ENCODE results near the gene GABRB2.

Gene GABRB2

DNA sequence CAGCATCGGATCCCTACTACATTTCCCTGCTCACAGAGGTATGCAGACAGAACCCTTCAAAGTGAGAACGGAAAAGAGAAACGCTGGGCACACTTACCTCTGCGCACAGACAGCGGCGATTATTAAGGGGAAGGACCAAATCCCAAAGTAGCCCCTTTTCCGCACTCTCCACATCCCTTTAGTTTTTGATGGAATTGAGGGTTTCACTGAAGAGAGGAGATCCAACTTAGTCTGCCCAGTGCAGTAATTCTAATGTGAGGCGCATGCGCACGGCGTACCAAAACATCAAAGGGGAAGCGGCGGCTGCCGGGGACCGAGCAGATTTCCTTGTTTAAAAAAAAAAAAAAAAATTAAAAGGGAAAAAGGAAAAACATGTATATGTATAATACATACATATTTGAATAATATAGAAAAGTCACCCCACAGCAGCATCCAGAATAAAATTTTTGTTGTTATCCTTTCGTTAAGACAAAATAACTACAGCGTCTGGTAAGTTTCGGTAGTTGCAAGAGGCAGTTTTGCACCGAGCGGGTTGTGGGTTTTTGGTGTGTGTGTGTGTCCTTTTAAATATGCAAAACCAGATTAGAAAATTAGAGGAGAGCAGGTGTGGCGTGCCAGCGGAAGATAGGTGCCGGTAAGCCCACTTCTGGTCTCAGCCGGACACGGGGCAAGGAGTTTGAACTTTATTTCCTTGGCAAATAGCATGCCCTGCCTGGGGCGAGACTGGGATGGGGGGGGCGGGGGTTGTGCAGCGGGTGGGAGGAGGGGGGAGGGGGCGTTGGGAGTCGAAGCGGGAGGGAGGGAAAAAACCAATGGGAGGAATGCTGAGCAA, at the start of gene GABRB2:
Gene GABRB2, minus strand, starts transcription at position 256 of the 832 bp plus-strand sequence. Its CDS starts 82 bp downstream, at position 174.
- Mint-ChIP-seq H3K4me1 (peaks cover 26% of the 10 kb centered on the region), H3K36me3 (ENCODE audit: low read depth) (no peaks in the 10 kb centered on the region), H3K27ac (no peak within 1 kb of the TSS), H3K27me3 (ENCODE audit: low read depth) (peaks cover 88% of the 10 kb centered on the region), H3K4me3 (peak within 1 kb of the TSS; percentile 79 to 94 (median 92)), H3K9me3 (peaks cover under 1% of the 10 kb centered on the region)
- TF ChIP-seq, protein P1, sequence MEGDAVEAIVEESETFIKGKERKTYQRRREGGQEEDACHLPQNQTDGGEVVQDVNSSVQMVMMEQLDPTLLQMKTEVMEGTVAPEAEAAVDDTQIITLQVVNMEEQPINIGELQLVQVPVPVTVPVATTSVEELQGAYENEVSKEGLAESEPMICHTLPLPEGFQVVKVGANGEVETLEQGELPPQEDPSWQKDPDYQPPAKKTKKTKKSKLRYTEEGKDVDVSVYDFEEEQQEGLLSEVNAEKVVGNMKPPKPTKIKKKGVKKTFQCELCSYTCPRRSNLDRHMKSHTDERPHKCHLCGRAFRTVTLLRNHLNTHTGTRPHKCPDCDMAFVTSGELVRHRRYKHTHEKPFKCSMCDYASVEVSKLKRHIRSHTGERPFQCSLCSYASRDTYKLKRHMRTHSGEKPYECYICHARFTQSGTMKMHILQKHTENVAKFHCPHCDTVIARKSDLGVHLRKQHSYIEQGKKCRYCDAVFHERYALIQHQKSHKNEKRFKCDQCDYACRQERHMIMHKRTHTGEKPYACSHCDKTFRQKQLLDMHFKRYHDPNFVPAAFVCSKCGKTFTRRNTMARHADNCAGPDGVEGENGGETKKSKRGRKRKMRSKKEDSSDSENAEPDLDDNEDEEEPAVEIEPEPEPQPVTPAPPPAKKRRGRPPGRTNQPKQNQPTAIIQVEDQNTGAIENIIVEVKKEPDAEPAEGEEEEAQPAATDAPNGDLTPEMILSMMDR (IDR thresholded peaks at IDR 0.05; ENCODE audit: unreplicated experiment in 3 of 3): no peak

DNA sequence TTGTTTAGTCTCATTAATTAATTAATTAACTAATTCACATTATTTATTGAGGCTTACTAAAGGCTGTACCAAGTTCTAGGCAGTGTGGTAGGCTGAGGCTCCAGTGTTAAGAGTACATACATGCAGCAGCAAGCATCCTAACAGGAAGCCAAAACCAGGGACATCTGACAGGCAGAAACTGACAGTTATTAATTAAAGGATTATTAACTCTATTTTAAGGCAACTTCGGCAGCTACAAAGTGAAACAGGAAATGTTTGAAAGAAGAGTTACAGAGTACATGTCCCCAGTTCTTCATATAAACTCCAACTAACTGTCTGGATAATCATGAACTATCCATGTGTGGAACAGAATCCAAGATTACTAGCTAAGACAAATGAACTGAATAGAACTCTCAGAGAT, 39.3 kb upstream of the GABRB2 start:
- Mint-ChIP-seq H3K9me3 (peaks cover 3% of the 10 kb centered on the region), H3K4me3 (no peak overlapping the region), H3K4me1 (no peaks in the 10 kb centered on the region), H3K27me3 (ENCODE audit: low read depth) (no peaks in the 10 kb centered on the region), H3K36me3 (ENCODE audit: low read depth) (no peaks in the 10 kb centered on the region), H3K27ac (no peak overlapping the region)
- TF ChIP-seq, protein P1 (IDR thresholded peaks at IDR 0.05; ENCODE audit: unreplicated experiment in 3 of 3): no peak

DNA sequence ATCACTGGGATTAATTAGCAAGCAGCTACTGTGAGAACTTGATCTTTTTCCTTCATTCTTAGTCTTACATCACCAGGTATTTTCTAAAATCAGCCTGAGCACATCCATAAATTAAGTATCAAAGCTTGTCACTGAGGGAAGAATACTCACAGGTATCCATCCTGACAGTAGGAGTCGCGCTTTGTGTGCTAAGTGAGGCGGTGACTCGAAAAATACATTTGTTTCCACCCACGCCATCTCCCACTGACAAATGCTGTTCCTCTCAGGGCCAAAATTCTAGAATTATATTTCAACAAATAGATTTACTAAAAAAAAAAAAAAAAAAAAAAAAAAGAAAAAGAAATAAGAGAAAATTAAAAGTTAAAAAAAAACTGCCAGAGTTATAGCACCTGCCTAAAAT, 34.1 kb upstream of the GABRB2 start:
- no peaks in the 10 kb centered on the region for H3K9me3 Mint-ChIP-seq
- no peaks in the 10 kb centered on the region for H3K36me3 Mint-ChIP-seq (ENCODE audit: low read depth)
- H3K27me3 Mint-ChIP-seq (ENCODE audit: low read depth): no peaks in the 10 kb centered on the region
- H3K4me1 Mint-ChIP-seq: no peaks in the 10 kb centered on the region
- TF ChIP-seq, protein P1 (IDR thresholded peaks at IDR 0.05; ENCODE audit: unreplicated experiment in 3 of 3): no peak
- no peak overlapping the region for H3K27ac Mint-ChIP-seq
- no peak overlapping the region for H3K4me3 Mint-ChIP-seq

DNA sequence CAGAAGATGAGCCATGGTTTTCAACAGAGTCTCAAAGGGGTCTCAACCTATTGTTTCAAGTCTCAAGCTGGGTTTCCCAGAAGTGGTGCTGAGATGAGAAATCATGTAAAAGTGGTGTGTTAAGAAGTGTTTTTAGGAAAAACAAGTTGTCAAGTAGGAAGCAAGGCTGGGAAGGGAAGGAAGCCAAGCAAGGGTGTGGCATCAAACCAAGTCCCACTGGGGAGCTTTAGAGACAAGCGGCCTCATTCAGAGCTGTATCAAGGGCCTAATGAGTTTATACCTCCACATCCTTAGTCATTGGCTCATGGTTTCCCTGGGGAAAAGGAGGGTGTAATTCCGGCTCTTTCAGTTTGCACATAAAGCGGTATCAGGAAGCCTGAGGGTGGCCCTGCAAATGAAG, 26.4 kb upstream of the GABRB2 start:
- no peak overlapping the region for H3K4me3 Mint-ChIP-seq
- H3K9me3 Mint-ChIP-seq: no peaks in the 10 kb centered on the region
- H3K4me1 Mint-ChIP-seq: no peaks in the 10 kb centered on the region
- TF ChIP-seq, protein P1 (IDR thresholded peaks at IDR 0.05; ENCODE audit: unreplicated experiment in 3 of 3): no peak
- no peak overlapping the region for H3K27ac Mint-ChIP-seq
- no peaks in the 10 kb centered on the region for H3K27me3 Mint-ChIP-seq (ENCODE audit: low read depth)
- no peaks in the 10 kb centered on the region for H3K36me3 Mint-ChIP-seq (ENCODE audit: low read depth)

DNA sequence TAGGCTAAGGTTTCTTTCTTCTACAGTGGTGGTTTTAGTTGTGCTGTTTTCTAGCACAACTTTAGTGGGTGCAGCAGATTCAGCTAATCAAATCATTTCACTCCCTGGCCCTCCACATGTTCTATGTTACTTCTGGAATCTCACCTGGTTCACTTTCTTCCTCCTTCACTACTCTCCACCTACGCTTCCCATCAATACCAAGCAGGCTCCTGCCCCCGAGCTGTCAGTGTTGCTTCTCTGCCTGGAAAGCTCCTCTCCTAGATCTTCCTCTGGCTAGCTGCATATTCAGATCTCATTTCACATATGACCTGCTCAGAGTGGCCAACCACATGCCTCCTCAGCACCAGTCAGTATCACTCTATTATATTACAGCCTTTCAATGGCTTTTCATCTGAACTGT, 19.6 kb upstream of the GABRB2 start:
- H3K36me3 Mint-ChIP-seq (ENCODE audit: low read depth): no peaks in the 10 kb centered on the region
- H3K27me3 Mint-ChIP-seq (ENCODE audit: low read depth): peaks cover 9% of the 10 kb centered on the region
- no peaks in the 10 kb centered on the region for H3K4me1 Mint-ChIP-seq
- H3K27ac Mint-ChIP-seq: no peak overlapping the region
- H3K9me3 Mint-ChIP-seq: no peaks in the 10 kb centered on the region
- TF ChIP-seq, protein P1 (IDR thresholded peaks at IDR 0.05; ENCODE audit: unreplicated experiment in 3 of 3): no peak
- no peak overlapping the region for H3K4me3 Mint-ChIP-seq

DNA sequence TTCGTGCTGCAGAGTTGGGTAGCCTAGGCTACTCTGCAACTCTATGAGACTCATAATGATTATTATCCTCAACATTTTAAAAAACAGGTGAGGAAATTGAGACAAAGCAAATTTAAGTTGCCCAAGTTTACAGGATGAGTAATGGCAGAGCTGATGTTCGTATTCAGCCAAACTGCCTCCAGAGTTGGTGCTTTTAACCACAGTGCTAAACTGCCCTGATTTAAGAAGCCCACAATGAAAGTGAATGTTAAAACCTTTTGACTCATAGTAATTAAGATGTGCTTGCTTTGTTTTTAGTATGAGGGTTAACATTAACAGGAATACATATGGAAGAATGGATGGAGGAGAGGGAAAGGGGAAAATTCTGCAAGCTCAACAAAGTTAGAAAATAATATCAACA, 15.9 kb upstream of the GABRB2 start:
- TF ChIP-seq, protein P1 (IDR thresholded peaks at IDR 0.05; ENCODE audit: unreplicated experiment in 3 of 3): no peak
- Mint-ChIP-seq H3K36me3 (ENCODE audit: low read depth) (no peaks in the 10 kb centered on the region), H3K4me3 (no peak overlapping the region), H3K9me3 (no peaks in the 10 kb centered on the region), H3K27me3 (ENCODE audit: low read depth) (peaks cover 15% of the 10 kb centered on the region), H3K27ac (no peak overlapping the region), H3K4me1 (no peaks in the 10 kb centered on the region)
